HG03378 (cell line): ENCODE measurements around the gene CYB5B.

Experiments used
- ATAC-seq: cut with Tn5 transposase; IDR thresholded peaks from one replicate; pipeline ENCODE4 v1.9.1; 2021; ENCODE audit warnings: mild to moderate bottlenecking, moderate library complexity; ENCODE audit not compliant: unreplicated experiment

CYB5B gene

DNA sequence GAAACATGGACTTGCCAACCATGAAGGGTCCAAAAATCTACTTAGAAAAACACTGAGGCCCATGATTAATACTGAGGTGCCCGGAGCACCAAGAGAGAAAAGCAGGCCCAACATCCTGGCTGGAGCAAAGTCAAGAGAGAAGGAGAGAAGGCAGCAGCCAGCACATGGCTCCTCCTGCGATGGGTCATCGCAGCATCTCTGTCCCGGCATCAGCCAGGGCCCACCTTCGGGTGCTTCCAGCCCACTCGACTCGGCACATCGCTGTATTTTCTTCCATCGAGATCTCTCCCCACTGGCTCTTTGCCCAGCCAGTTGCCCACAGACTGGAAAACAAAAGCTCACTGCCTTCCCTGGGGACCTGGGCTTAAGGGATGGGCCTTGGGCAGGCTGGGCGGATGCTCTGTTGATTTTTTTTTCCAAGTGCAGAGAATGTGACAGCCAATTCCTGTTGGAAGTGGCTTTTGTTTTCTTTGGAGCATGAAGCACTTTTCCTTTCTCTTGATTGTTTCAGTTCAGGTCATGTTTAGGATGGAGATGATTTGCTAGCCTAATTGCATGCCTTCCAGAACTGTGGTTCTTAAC, 58.1 kb downstream of the CYB5B start:
- ATAC-seq: no peak

DNA sequence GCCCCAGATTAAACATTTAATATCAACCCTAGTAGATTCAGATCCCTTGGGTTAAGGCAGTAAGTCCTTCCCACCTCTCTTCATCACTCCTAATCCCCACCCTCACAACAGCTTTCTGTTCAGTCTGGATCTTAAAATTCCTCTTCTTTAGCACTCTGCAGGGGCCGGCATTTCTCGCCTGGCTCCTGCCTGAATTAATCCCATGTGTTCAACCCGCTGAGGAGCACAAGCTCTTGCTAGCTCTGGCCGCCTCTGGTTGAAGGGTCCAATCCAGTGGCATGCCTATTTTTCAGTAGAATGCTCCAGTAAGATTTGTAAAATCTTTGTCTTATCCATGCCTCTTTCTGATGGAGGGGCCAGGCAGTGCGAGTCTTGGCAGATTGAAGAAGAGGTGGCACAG, 59.2 kb downstream of the CYB5B start:
- ATAC-seq: no peak

DNA sequence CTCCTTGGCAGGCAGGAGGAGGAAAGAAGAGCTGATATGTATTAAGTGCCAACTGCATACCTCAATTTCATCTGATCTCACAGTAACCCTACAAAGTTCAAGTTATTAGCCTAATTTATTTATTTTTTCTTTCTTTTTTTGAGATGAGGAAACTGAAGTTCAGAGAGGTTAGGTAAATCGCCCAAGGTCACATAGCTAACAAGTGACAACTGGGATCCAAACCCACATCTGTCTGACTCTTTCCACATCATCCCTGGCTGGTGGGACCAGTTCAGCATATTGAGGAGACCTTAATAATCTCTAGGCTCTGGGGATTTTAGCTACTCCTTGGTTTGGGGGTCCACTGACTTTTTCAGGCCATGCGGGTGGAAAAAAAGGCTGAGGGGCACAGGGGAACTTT, 60.9 kb downstream of the CYB5B start:
- ATAC-seq: no peak

DNA sequence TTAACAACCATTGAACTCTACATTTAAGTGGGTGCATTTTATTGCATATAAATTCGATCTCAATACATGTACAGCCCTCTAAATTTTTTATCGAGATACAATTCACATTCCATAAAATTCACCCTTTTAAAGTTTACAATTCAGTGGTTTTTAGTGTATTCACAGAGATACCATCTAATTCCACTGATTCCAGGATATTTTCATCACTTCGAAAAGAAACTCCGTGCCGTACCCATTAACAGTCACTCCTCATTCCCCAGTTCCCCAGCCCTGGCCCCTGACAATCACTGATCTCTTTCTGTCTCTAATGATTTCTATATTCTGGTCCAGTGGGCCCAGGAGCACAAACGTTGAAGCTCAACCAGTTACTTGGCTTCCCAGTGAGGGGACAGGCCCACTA, 61.4 kb downstream of the CYB5B start:
- no peak for ATAC-seq

DNA sequence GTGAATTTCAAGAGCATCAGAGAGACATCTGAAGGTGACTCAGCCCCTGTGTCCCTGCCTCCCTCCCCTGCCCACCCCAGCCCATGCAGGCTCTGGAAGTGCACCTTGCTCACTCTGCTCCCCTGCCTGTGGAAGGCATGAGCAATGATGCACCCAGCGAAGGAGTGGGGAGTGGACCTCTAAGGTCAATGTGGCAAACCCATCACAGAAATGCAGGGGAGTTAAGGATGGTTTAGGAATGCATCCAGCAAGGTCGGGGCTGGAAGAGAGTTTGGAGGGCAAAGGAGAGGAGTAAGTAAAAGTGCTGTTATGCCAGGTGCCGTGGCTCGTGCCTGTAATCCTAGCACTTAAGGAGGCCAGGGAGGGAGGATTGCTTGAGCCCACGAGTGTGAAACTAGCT, 61.9 kb downstream of the CYB5B start:
- ATAC-seq: no peak

DNA sequence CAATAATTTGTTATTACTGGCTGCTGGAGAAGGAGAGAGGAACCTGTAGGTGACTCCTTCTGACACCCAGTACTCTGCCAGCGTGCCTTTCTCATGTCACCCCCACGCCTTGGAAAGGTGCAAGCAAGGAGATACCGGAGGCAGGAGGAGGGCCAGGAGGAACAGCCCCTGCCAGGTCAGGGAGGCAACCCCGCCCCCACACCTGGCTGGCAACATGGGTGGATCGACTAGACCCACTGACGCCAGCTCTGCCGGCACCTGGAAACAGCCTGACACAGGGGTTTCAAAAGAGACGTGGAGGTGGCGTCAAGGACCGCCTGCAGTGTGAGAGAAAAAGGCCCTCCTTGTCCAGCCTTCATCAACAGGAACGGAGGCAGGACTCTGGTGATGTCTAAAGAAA, 62.3 kb downstream of the CYB5B start:
- no peak for ATAC-seq

DNA sequence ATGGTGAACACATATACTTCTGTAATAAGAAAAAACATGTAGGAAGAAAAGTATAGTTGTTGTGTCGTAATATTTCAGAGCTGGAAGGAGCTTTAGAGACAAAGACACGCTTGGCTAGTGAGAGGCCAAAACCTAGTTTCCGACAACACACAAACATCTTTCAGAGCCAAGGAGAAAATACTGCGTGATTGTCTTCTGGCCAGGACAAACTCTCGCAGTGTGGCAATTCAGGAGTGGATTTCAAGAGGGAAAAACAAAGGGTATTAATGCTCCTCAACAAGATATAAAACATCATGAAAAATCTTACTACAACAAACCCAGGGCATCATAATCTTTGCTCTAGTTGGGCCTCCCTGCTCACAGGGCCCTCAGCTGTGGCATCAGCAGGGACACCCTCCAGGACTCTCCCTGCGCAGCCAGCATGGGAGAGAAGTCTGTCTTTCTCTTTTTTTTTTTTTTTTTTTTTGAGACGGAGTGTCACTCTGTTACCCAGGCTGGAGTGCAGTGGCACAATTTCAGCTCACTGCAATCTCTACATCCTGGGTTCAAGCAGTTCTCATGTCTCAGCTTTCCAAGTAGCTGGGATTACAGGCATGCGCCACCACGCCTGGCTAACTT, 66.4 kb downstream of the CYB5B start:
- no peak for ATAC-seq

DNA sequence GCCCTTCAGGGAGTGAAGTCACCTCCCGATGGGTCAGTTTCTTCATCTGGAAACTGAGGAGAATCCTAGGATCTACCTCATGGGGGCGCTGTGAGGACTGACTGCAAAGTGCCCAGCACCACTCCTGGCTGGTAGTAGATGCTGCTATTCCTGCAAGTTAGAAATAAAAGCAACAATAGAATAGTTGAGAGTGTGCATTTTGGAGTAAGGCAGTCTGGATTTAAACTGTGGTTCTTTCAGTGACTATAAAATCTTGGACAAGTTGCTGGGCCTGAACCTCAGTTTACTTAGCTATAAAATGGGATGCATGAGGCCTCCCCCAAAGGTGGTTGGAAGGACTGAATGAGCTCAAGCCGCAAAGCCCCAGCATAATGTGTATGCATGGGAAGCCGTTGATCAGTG, 70.6 kb downstream of the CYB5B start:
- no peak for ATAC-seq

DNA sequence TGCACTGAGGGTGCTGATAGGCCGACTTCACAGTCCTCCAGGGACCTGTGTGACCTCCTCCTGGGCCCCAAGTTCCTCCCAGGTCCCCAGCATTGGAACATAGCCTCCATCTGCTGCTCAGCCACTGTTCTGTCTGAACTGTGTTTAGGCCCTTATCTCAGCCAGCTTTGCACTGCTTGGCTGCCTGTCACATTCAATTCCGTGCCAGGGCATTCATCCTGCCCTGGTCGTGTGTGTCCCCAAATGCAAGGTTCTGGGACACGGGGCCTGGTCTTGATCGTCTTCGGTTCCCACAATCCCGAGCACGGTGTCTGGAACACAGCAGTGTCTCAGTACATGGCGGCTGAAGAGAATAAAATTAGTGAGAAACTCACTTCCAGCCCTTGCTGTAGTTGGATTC, 71.4 kb downstream of the CYB5B start:
- ATAC-seq: no peak

DNA sequence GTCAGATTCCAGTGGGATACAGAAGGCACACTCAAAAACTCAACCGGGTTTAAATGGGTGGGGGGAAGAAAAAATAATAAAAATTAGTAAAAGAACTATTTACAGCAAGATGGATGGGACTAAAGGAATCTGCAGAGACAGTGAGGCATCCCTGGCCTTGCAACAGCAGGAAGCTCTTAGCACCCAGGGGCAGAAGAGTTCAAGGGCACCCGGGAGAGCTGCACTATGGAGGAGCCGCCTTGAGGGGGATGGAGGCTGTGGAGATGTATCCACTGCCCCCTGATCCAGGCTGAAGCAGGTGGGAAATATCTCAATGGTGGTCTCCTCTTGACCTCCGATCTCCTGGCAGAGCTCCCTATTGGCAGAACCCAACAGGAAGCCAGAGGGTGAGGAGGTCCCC, 72.0 kb downstream of the CYB5B start:
- no peak for ATAC-seq

DNA sequence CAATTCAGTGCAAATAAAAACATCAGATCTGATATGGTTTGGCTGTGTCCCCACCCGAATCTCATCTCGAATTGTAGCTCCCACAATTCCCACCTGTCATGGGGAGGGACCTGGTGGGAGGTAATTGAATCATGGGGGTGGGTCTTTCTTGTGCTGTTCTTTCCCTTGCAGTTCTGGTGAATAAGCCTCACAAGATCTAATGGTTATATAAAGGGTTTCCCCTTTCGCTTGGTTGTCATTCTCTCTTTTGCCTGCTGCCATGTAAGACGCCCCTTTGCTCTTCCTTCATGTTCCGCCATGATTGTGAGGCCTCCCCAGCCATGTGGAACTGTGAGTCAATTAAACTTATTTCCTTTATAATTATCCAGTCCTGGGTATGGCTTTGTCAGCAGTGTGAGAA, 72.5 kb downstream of the CYB5B start:
- ATAC-seq: no peak

DNA sequence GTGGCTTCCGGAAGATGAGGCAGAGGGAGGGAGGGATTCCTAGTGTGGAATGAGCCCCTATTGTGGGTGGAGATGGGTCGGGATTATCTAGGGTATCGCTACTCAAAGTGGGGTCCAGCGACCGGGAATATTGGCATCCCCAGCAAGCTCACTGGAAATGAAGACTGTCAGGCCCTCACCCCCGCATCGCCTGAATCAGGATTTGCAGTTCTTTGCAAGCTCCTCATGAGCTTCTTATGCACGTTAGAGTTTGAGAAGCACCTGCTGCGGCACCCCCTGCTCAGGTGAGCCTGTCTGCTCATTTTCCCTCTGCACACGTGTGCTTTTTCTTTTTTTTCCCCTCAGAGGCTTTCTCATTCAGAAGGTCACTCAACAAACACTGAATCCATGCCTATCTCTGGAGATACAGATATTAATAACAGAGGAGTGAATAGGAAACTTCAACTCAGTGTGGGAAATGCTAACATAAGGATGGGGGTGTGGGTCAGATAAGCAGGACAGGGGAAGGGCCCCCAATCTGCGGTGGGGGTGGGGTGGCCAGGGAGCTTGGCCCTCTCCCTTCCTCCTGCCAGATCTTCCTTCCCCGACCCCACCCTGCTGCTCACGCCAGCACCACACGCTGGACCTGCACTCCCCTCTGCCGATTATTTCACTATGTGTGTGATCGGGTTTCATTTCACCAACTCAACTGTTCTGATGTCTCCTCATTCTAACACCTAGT, 73.6 kb downstream of the CYB5B start:
- ATAC-seq: no peak

DNA sequence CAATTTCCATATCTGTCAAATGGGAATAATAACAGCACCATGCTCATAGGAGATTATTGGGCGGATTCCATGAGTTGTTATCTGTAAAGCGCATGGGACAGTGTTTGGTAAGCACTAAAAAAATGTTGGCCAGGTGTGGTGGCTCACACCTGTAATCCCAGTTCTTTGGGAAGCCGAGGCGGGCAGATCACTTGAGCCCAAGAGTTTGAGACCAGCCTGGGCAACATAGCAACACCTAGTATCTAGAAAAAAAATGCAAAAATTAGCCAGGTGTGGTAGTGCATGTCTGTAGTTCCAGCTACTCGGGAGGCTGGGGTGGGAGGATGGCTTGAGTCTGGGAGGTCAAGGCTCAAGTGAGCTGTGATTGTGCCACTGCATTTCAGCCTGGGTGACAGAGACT, 74.5 kb downstream of the CYB5B start:
- no peak for ATAC-seq

DNA sequence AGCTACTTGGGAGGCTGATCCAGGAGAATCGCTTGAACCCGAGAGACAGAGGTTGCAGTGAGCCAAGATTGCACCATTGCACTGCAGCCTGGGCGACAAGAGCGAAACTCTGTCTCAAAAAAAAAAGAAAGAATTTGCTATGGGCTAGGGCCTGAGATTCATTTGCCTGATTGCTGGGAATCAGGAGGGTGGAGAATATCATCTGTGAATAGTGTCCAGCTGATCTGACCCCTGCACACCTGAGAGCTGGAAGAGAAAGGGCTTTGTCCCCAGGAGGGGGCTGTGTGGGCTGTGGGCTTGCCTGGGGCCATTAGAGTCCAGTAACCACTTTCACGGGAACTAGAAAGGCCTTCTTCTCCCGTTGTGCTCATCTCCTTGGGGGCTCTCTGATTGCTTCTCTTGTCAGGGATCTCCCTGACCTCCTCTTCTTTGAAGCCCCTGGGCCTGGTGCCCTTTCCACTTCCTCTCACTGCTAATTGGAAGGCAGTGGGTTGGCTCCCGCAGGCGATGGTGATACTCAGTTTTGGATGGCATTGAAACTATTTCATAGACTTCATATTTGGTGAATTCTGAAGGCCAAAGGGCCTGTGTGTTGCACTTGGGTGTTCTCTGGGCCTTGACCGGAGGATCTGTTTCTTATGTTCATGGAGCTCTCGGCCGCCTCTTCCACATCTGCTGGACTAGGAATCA, 75.3 kb downstream of the CYB5B start:
- ATAC-seq: no peak

DNA sequence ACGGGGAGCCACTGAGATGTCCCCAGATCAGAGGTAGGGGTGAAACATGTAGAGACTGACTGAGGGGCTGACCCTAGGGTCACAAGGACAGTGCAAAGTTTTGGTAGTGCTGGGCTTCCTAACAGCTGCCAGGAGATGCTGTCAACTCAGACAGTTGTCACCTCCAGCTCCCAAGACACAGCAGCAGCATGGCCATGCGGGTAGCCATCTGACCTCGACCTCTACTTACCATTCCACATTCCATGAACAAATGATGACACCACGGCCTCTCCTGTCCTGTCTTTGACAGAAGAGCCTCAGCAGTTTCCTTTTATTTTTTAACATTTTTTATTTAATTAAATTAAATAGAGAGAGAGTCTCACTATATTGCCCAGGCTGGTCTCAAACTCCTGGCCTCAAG, 76.1 kb downstream of the CYB5B start:
- no peak for ATAC-seq

DNA sequence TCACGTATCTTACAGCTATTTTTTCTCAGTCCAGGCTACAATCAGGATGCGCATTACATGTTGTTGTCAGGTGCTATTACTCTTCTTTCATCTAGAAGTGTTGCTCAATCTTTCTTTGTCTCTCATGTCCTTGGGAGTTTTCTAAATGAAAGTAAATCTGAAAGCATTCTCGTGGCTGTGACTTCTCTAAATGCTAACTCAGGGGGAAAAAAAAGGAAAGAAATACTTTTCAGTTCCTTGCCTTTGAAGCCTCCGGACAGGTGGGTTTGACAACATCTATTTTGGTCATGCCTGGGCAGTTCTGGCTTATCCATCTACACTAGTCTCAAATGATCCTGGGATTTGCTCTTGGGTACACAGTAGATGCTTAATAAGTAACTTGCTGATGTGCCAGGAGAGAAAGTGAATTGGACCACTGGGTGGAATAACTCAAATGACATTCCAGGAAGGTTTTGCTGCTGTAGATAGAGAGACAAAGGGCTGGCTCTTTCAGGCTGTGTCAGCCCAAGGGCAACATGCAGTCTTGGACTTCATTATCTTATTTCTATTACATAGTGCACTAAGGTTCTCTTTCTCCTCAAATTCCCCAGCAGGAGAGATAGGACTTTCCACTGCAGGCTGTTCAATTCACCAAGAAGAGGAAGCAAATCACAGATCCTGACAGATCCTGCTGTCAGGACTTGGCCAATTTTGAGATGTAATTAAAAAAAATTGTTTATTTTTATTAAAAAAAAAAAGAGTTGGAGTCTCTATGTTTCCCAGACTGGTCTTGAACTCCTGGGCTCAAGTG, 77.7 kb downstream of the CYB5B start:
- no peak for ATAC-seq

DNA sequence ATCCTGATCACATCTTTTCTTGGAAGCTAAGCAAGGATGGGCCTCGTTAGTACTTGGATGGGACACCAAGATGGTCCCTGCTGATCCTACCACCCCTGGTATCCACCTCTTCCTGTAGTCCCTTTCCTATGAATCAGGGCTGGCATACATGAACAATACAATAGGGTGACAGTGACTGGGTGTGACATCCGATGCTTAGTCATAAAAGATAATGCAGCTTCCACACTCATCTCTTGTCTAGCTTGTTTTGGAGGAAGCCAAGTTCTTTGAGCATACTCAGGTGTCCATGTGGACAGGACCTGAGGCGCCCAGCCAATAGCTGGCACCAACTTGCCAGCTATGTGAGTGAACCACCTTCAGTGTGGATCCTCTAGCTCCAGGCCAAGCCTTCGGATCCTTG, 78.8 kb downstream of the CYB5B start:
- no peak for ATAC-seq

DNA sequence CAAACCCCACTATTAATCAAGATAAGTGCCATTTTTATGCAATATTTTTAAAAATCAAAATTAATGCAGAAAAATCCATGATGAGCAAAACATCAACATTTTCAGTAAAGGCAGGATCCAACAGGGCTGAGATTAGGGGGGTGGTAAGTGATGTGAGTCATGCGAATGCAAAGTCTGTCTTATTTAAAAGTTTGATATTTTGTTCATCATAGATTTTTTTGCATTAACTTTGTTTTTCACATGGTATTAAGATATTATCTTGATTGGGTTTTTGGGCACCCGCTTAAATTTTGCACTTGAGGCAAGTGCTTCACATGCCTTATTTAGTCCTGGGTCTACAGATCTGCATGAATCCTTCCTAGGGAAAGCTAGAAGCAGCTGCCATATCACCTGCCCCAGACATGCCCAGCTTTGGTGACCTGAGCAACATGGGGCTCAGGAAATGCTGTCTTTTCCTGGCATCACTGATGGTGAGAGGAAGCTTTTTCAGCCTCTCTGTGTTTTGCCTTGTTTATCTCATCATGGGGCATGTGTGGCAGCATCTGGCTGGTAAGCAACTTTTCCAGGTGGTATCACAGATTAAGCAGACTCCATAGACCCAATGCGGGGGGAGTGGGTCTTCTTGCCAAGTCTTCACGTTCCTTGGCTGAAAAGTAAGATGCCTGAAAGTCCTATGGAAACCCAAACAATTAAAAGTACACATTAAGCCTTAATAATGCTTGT, 83.8 kb downstream of the CYB5B start:
- ATAC-seq: no peak

DNA sequence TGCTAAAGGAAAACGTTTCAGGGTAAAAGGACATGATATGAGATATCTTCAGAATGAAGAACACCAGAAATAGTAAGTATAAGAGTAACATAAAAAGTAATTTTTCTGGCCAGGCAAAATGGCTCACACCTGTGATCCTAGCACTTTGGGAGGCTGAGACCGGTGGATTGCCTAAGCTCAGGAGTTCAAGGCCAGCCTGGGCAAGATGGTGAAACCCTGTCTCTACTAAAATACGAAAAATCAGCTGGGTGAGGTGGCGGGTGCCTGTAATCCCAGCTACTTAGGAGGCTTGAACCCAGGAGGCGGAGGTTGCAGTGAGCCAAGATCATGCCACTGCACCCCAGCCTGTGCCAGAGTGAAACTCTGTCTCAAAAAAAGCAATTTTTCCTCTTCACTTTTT, 84.7 kb downstream of the CYB5B start:
- no peak for ATAC-seq

DNA sequence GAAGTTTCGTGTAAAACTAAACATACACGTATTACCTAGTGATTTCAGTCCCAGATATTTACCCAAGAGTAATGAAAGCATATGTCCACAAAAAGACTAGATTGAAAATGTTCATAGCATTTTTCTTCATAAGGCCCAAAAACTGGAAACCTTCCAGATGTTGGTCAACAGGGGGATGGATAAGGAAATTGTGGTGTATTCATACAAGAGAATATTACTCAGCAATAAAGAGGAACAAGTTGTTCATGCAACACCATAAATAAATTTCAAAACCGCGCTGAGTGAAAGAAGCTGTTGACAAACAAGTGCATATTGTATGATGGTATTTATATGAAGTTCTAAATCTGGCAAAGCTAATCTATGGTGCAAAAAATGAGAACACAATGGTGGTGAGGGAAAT, 87.2 kb downstream of the CYB5B start:
- ATAC-seq: no peak
